ENCODE data around the gene IPO5.
"Not testable (repeated sequence)": the region's sequence is repeated elsewhere in the genome, so short reads cannot be mapped to it uniquely, and the experiment has no call there.

IPO5 gene

GRCh38 chr13:97948041-97948440, 5.4 kb upstream of the IPO5 start:
- no peak overlapping the region for H3K4me2 ChIP-seq (ENCODE audit: insufficient read depth, low read length)
- H3K9ac ChIP-seq (ENCODE audit: low read depth, low read length), result no peak overlapping the region
- DNase-seq (no peak), ATAC-seq (ENCODE audit: insufficient read depth, low read depth) (no peak)
- no peak overlapping the region for H3K4me3 ChIP-seq (ENCODE audit: low read depth in 1 of 2, low read length in 2 of 2)
- no peaks in the 10 kb centered on the region for H3K9me3 ChIP-seq (ENCODE audit: insufficient read depth, low read length, severe bottlenecking)
- no peak overlapping the region for H3K27ac ChIP-seq (ENCODE audit: low read length)
- H3K79me2 ChIP-seq (ENCODE audit: insufficient read depth, low read length), result no peaks in the 10 kb centered on the region
- TF ChIP-seq EZH2 (IDR thresholded peaks at IDR 0.05; ENCODE audit: borderline replicate concordance, low read depth, low read length, severe bottlenecking), result no peak
- TF ChIP-seq CTCF (IDR thresholded peaks at IDR 0.05; ENCODE audit: borderline replicate concordance, extremely low read depth, low read length, poor library complexity, severe bottlenecking), result no peak
- H3K27me3 ChIP-seq (ENCODE audit: insufficient read depth, low read length, poor library complexity), result no peaks in the 10 kb centered on the region
- no peak overlapping the region for H2AFZ ChIP-seq (ENCODE audit: low read depth, low read length)
- no peaks in the 10 kb centered on the region for H4K20me1 ChIP-seq (ENCODE audit: insufficient read depth, low read length)
- no peaks in the 10 kb centered on the region for H3K4me1 ChIP-seq (ENCODE audit: insufficient read depth, low read length)
- H3K36me3 ChIP-seq (ENCODE audit: insufficient read depth, low read length), result no peaks in the 10 kb centered on the region

- not testable (repeated sequence) for H3K9me3 ChIP-seq (ENCODE audit: insufficient read depth, low read length, severe bottlenecking); H3K27me3 ChIP-seq (ENCODE audit: insufficient read depth, low read length, poor library complexity); ATAC-seq (ENCODE audit: insufficient read depth, low read depth); DNase-seq; H3K4me3 ChIP-seq (ENCODE audit: low read depth in 1 of 2, low read length in 2 of 2); H3K4me2 ChIP-seq (ENCODE audit: insufficient read depth, low read length); H3K9ac ChIP-seq (ENCODE audit: low read depth, low read length); H3K79me2 ChIP-seq (ENCODE audit: insufficient read depth, low read length); H4K20me1 ChIP-seq (ENCODE audit: insufficient read depth, low read length); H3K27ac ChIP-seq (ENCODE audit: low read length); H2AFZ ChIP-seq (ENCODE audit: low read depth, low read length); H3K4me1 ChIP-seq (ENCODE audit: insufficient read depth, low read length); H3K36me3 ChIP-seq (ENCODE audit: insufficient read depth, low read length)
These were observed 4.2 kb upstream of the IPO5 start for GRCh38 chr13:97949316-97949715.

- Histone ChIP-seq H3K27me3 (ENCODE audit: insufficient read depth, low read length, poor library complexity) (peaks cover 4% of the 10 kb centered on the region), H3K4me2 (ENCODE audit: insufficient read depth, low read length) (no peak overlapping the region), H2AFZ (ENCODE audit: low read depth, low read length) (no peak overlapping the region), H3K4me3 (ENCODE audit: low read depth in 1 of 2, low read length in 2 of 2) (no peak overlapping the region), H4K20me1 (ENCODE audit: insufficient read depth, low read length) (no peaks in the 10 kb centered on the region), H3K9ac (ENCODE audit: low read depth, low read length) (no peak overlapping the region), H3K36me3 (ENCODE audit: insufficient read depth, low read length) (no peaks in the 10 kb centered on the region), H3K27ac (ENCODE audit: low read length) (no peak overlapping the region), H3K9me3 (ENCODE audit: insufficient read depth, low read length, severe bottlenecking) (no peaks in the 10 kb centered on the region), H3K4me1 (ENCODE audit: insufficient read depth, low read length) (no peaks in the 10 kb centered on the region), H3K79me2 (ENCODE audit: insufficient read depth, low read length) (no peaks in the 10 kb centered on the region)
- no peak for DNase-seq
- TF ChIP-seq EZH2 (IDR thresholded peaks at IDR 0.05; ENCODE audit: borderline replicate concordance, low read depth, low read length, severe bottlenecking), result no peak
- no peak for TF ChIP-seq CTCF (IDR thresholded peaks at IDR 0.05; ENCODE audit: borderline replicate concordance, extremely low read depth, low read length, poor library complexity, severe bottlenecking)
- no peak for ATAC-seq (ENCODE audit: insufficient read depth, low read depth)
These were observed 2.1 kb upstream of the IPO5 start for GRCh38 chr13:97951376-97951775.

- not testable (repeated sequence) for H3K79me2 ChIP-seq (ENCODE audit: insufficient read depth, low read length); H3K9ac ChIP-seq (ENCODE audit: low read depth, low read length); H4K20me1 ChIP-seq (ENCODE audit: insufficient read depth, low read length); H2AFZ ChIP-seq (ENCODE audit: low read depth, low read length); H3K27ac ChIP-seq (ENCODE audit: low read length); ATAC-seq (ENCODE audit: insufficient read depth, low read depth); H3K4me3 ChIP-seq (ENCODE audit: low read depth in 1 of 2, low read length in 2 of 2); H3K27me3 ChIP-seq (ENCODE audit: insufficient read depth, low read length, poor library complexity); H3K4me1 ChIP-seq (ENCODE audit: insufficient read depth, low read length); H3K4me2 ChIP-seq (ENCODE audit: insufficient read depth, low read length); H3K9me3 ChIP-seq (ENCODE audit: insufficient read depth, low read length, severe bottlenecking); DNase-seq; H3K36me3 ChIP-seq (ENCODE audit: insufficient read depth, low read length)
These were observed 644 bp upstream of the IPO5 start for GRCh38 chr13:97952831-97953230.
